Measurements from ENCODE around the gene ZNF618.
"Not testable (repeated sequence)": the region's sequence is repeated elsewhere in the genome, so short reads cannot be mapped to it uniquely, and the experiment has no call there.

The ZNF618 gene

GRCh38 chr9:113989017-113989713 lies 113.1 kb downstream of the ZNF618 start:
- DNase-seq (ENCODE audit: low read depth): no peak

GRCh38 chr9:113989714-113990569 lies 113.8 kb downstream of the ZNF618 start:
- no peak for DNase-seq (ENCODE audit: low read depth)

- no peak for DNase-seq (ENCODE audit: low read depth)
Observed at GRCh38 chr9:113990570-113990907, 114.4 kb downstream of the ZNF618 start.

- no peak for DNase-seq (ENCODE audit: low read depth)
Observed at GRCh38 chr9:113990975-113991471, 114.9 kb downstream of the ZNF618 start.

- no peak for DNase-seq (ENCODE audit: low read depth)
Observed at GRCh38 chr9:113991714-113992113, 115.6 kb downstream of the ZNF618 start.

GRCh38 chr9:113992276-113992951 lies 116.3 kb downstream of the ZNF618 start:
- DNase-seq (ENCODE audit: low read depth): no peak

GRCh38 chr9:113992994-113993393 lies 116.9 kb downstream of the ZNF618 start:
- no peak for DNase-seq (ENCODE audit: low read depth)

GRCh38 chr9:113993838-113994540 lies 117.9 kb downstream of the ZNF618 start:
- no peak for DNase-seq (ENCODE audit: low read depth)

GRCh38 chr9:113995401-113995800 lies 119.3 kb downstream of the ZNF618 start:
- DNase-seq (ENCODE audit: low read depth): no peak

GRCh38 chr9:113995963-113996362 lies 119.9 kb downstream of the ZNF618 start:
- no peak for DNase-seq (ENCODE audit: low read depth)

- no peak for DNase-seq (ENCODE audit: low read depth)
Observed at GRCh38 chr9:113996531-113997001, 120.5 kb downstream of the ZNF618 start.

GRCh38 chr9:113997064-113997463 lies 121.0 kb downstream of the ZNF618 start:
- not testable (repeated sequence) for DNase-seq (ENCODE audit: low read depth)

GRCh38 chr9:113997610-113998009 lies 121.5 kb downstream of the ZNF618 start:
- no peak for DNase-seq (ENCODE audit: low read depth)

GRCh38 chr9:113998114-113998513 lies 122.0 kb downstream of the ZNF618 start:
- DNase-seq (ENCODE audit: low read depth): no peak

- DNase-seq (ENCODE audit: low read depth): no peak
Observed at GRCh38 chr9:113998525-113999255, 122.6 kb downstream of the ZNF618 start.

GRCh38 chr9:113999256-114000062 lies 123.3 kb downstream of the ZNF618 start:
- no peak for DNase-seq (ENCODE audit: low read depth)

GRCh38 chr9:114000063-114000454 lies 124.0 kb downstream of the ZNF618 start:
- DNase-seq (ENCODE audit: low read depth): no peak

GRCh38 chr9:114000671-114001409 lies 124.7 kb downstream of the ZNF618 start:
- no peak for DNase-seq (ENCODE audit: low read depth)

- DNase-seq (ENCODE audit: low read depth): no peak
Observed at GRCh38 chr9:114001410-114001685, 125.2 kb downstream of the ZNF618 start.

- no peak for DNase-seq (ENCODE audit: low read depth)
Observed at GRCh38 chr9:114001794-114002261, 125.7 kb downstream of the ZNF618 start.

Measured in GM04504 (cell line).